OCI-LY7 (cell line): ENCODE results near the gene ACTBL2. TPM values are rescaled to one million over a fixed set of nuclear protein-coding genes. Genes with fewer than 3 reads are reported as not detected.

Source experiments
- BruUV-seq: library from RNA; stranded (reverse); fragments of 400-500 nt; replicated peaks from 2 replicates; lab custom pipeline; 2021; lab: Mats Ljungman, UMichigan
- CTCF ChIA-PET: fragments of 300-600 bp; sonication (Branson Sonifier 250); formaldehyde crosslinking; loops from one replicate; lab custom pipeline; 2022; ENCODE audit warnings: antibody characterized with exemption; ENCODE audit not compliant: unreplicated experiment; lab: Charles Lee
- POLR2A ChIA-PET: fragments of 300-600 bp; sonication (Branson Sonifier 250); formaldehyde crosslinking; loops from one replicate; lab custom pipeline; 2022; ENCODE audit warnings: antibody characterized with exemption; lab: Charles Lee
- DNase-seq: peaks from one replicate; pipeline ENCODE4 v3.0.0-alpha.2; 2015; ENCODE audit warnings: low spot score
- H2AFZ ChIP-seq: fragments of 200-600 bp; sonication (generic), shearing (Covaris generic); 2 replicates; pipeline ENCODE4 v1.6.1; 2014; ENCODE audit warnings: mild to moderate bottlenecking, antibody characterized with exemption, low read length, moderate library complexity
- H3K27ac ChIP-seq: fragments of 200-600 bp; sonication (generic); 2 replicates; pipeline ENCODE4 v1.5.1; 2014; ENCODE audit warnings: mixed run types, low read depth, mild to moderate bottlenecking, moderate library complexity, low read length, inconsistent platforms; ENCODE audit not compliant: poor library complexity, severe bottlenecking
- H3K36me3 ChIP-seq: fragments of 200-600 bp; sonication (generic); 2 replicates; pipeline ENCODE4 v1.6.1; 2014; ENCODE audit warnings: mild to moderate bottlenecking, antibody characterized with exemption, low read length, moderate library complexity, mixed read lengths; ENCODE audit not compliant: insufficient read depth
- H3K4me1 ChIP-seq: fragments of 200-600 bp; sonication (generic); 2 replicates; pipeline ENCODE4 v1.5.1; 2014; ENCODE audit warnings: mild to moderate bottlenecking, low read length; ENCODE audit not compliant: insufficient read depth, poor library complexity, severe bottlenecking
- H3K4me2 ChIP-seq: fragments of 200-600 bp; sonication (generic); 2 replicates; pipeline ENCODE4 v1.6.1; 2014; ENCODE audit warnings: mild to moderate bottlenecking, low read length
- H3K4me3 ChIP-seq: fragments of 200-600 bp; sonication (generic); 2 replicates; pipeline ENCODE4 v1.5.1; 2014; ENCODE audit warnings: mild to moderate bottlenecking, low read depth, low read length; ENCODE audit not compliant: poor library complexity, severe bottlenecking
- H3K79me2 ChIP-seq: fragments of 200-600 bp; sonication (generic); 2 replicates; pipeline ENCODE4 v1.6.1; 2016; ENCODE audit warnings: low read depth, mild to moderate bottlenecking, low read length, moderate library complexity, mixed read lengths; ENCODE audit not compliant: insufficient read depth
- H3K9me2 ChIP-seq: fragments of 200-600 bp; sonication (generic); 2 replicates; pipeline ENCODE4 v1.6.1; 2016; ENCODE audit warnings: mild to moderate bottlenecking, low read length, mixed read lengths; ENCODE audit not compliant: insufficient read depth
- H3K9me3 ChIP-seq: fragments of 200-600 bp; sonication (generic); 2 replicates; pipeline ENCODE4 v1.6.1; 2014; ENCODE audit warnings: mild to moderate bottlenecking, mixed run types, low read length, mixed read lengths
- H4K20me1 ChIP-seq: fragments of 200-600 bp; sonication (generic); 2 replicates; pipeline ENCODE4 v1.6.1; 2014; ENCODE audit warnings: mild to moderate bottlenecking, antibody characterized with exemption, low read length, moderate library complexity, mixed read lengths; ENCODE audit not compliant: insufficient read depth
- CTCF ChIP-seq: fragments of 200-600 bp; sonication (generic); conservative IDR thresholded peaks from 2 replicates; pipeline ENCODE4 v1.5.1; 2014; ENCODE audit warnings: mild to moderate bottlenecking, antibody characterized with exemption, low read length, moderate library complexity, mixed read lengths
- EZH2phosphoT487 ChIP-seq: fragments of 200-600 bp; sonication (generic); IDR thresholded peaks from 2 replicates; pipeline ENCODE4 v1.6.1; 2018; ENCODE audit warnings: low read depth, borderline replicate concordance, mild to moderate bottlenecking, mixed run types, antibody characterized with exemption, low read length, moderate library complexity, mixed read lengths
- intact Hi-C: fragments of 100-400 bp; cut with micrococcal nuclease; formaldehyde crosslinking; loops from one replicate; pipeline ENCODE4 v1.10.0; 2022; ENCODE audit not compliant: unreplicated experiment
- total RNA-seq, 2 experiments: library from RNA; depleted of rRNA in 1 of 2; stranded (reverse); fragments of >200 nt in 1 of 2; shearing (Covaris generic) in 1 of 2; gene quantifications; 2 replicates each; pipeline ENCODE4 v1.2.3, GENCODE V29; 2014 to 2022

Gene ACTBL2
- total RNA-seq, 2 experiments from 2014 or later = not detected

- no peak for TF ChIP-seq EZH2phosphoT487
- TF ChIP-seq CTCF = no peak
- Histone ChIP-seq H4K20me1 (no peaks in the 10 kb centered on the region), H3K9me2 (no peaks in the 10 kb centered on the region), H3K4me3 (no peak overlapping the region), H2AFZ (no peak overlapping the region), H3K27ac (no peak overlapping the region), H3K4me1 (no peaks in the 10 kb centered on the region), H3K4me2 (no peak overlapping the region), H3K9me3 (no peaks in the 10 kb centered on the region), H3K79me2 (no peaks in the 10 kb centered on the region), H3K36me3 (no peaks in the 10 kb centered on the region)
- intact Hi-C loops = no loop called here
- peak; percentile 40 for DNase-seq
- BruUV-seq = no TSS peak
- CTCF ChIA-PET = no interaction called here
- POLR2A ChIA-PET = interaction anchor here (1.0 to 1.7 kb wide), 2 partner anchors 9 to 11 kb away, joined by 3 to 5 read pairs; no protein-coding TSS in a partner anchor
These were observed 31.4 kb downstream of the ACTBL2 start for GRCh38 chr5:57450991-57451876.

DNA sequence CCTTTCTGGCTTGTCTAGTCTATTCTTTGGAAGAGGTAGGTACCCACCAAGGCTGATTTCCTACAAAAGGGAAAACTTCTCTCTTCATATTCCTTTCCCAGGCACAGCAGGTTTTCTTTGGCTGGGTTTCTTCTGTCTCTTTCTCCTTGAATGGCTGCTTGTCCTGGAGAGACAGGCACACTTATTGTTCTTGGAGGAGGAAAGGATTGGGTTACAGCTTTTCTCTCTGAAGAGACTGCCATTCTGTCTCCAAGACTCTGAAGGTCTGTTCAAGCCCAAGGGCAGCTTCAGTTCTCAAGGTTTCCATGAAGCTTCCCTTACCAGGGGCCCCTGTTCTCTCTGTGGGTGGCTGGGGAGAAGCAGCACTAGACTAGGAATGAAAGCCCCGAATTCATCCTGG is 33.9 kb downstream of the ACTBL2 start:
- no peaks in the 10 kb centered on the region for H4K20me1 ChIP-seq
- CTCF ChIA-PET = no interaction called here
- no peak for DNase-seq
- POLR2A ChIA-PET = no interaction called here
- H3K9me3 ChIP-seq = no peaks in the 10 kb centered on the region
- H2AFZ ChIP-seq = no peak overlapping the region
- TF ChIP-seq CTCF = no peak
- no peak for TF ChIP-seq EZH2phosphoT487
- no TSS peak for BruUV-seq
- H3K9me2 ChIP-seq = no peaks in the 10 kb centered on the region
- no peaks in the 10 kb centered on the region for H3K79me2 ChIP-seq
- H3K4me1 ChIP-seq = no peaks in the 10 kb centered on the region
- H3K4me3 ChIP-seq = no peak overlapping the region
- H3K27ac ChIP-seq = no peak overlapping the region
- no peaks in the 10 kb centered on the region for H3K36me3 ChIP-seq
- no peak overlapping the region for H3K4me2 ChIP-seq
- intact Hi-C loops = no loop called here

- POLR2A ChIA-PET = no interaction called here
- H3K4me1 ChIP-seq = no peaks in the 10 kb centered on the region
- TF ChIP-seq EZH2phosphoT487 = no peak
- TF ChIP-seq CTCF = no peak
- H2AFZ ChIP-seq = no peak overlapping the region
- no peak overlapping the region for H3K27ac ChIP-seq
- no peaks in the 10 kb centered on the region for H3K79me2 ChIP-seq
- CTCF ChIA-PET = no interaction called here
- no peak overlapping the region for H3K4me2 ChIP-seq
- no peak overlapping the region for H3K4me3 ChIP-seq
- intact Hi-C loops = no loop called here
- H3K36me3 ChIP-seq = no peaks in the 10 kb centered on the region
- H3K9me3 ChIP-seq = no peaks in the 10 kb centered on the region
- BruUV-seq = no TSS peak
- DNase-seq = no peak
- H3K9me2 ChIP-seq = no peaks in the 10 kb centered on the region
- H4K20me1 ChIP-seq = no peaks in the 10 kb centered on the region
These were observed 34.3 kb downstream of the ACTBL2 start for GRCh38 chr5:57448287-57448686.
